ENCODE data around the gene C2CD4C. TPM values are rescaled to one million over a fixed set of nuclear protein-coding genes. Genes with fewer than 3 reads are reported as not detected.

Gene C2CD4C
- total and polyA plus RNA-seq, 2 experiments from 2014 or later = 2.1 to 12.5 TPM

- Histone ChIP-seq H3K4me2 (no peak overlapping the region), H3K4me1 (ENCODE audit: insufficient read depth) (no peaks in the 10 kb centered on the region), H3K4me3 (no peak overlapping the region), H3K27me3 (ENCODE audit: insufficient read depth) (no peaks in the 10 kb centered on the region), H2AFZ (no peak overlapping the region), H3K27ac (ENCODE audit: low read depth) (no peak overlapping the region), H3F3A (replicated peaks; ENCODE audit: low read depth) (peaks cover 6% of the 10 kb centered on the region), H3K9me2 (ENCODE audit: insufficient read depth) (0 out of 2 replicates have a peak, but pooled peaks cover 1% of the 10 kb centered on the region), H4K20me1 (replicated peaks; ENCODE audit: insufficient read depth) (no peaks in the 10 kb centered on the region), H3K79me2 (replicated peaks; ENCODE audit: insufficient read depth) (no peaks in the 10 kb centered on the region), H3K36me3 (ENCODE audit: insufficient read depth) (no peaks in the 10 kb centered on the region)
- no peak for TF ChIP-seq CREB1 (CRISPR knock-in tag; IDR thresholded peaks at IDR 0.05; ENCODE audit: low read depth)
- no peak for TF ChIP-seq JUNB (IDR thresholded peaks at IDR 0.05; ENCODE audit: unreplicated experiment)
- TF ChIP-seq CTCF (conservative IDR thresholded peaks at IDR 0.05; ENCODE audit: low read depth in 2 of 2) = no peak
- TF ChIP-seq EZH2phosphoT487 (IDR thresholded peaks at IDR 0.05; ENCODE audit: unreplicated experiment) = no peak
- no peak for TF ChIP-seq ZNF331 (CRISPR knock-in tag; IDR thresholded peaks at IDR 0.05; ENCODE audit: low read depth)
- no peak for TF ChIP-seq ETS1 (IDR thresholded peaks at IDR 0.05)
- Mint-ChIP-seq H3K27ac (peak overlapping the region; percentile 56; the same call in 1 of the 2 replicates), H3K9me3 (peaks cover 43% of the 10 kb centered on the region), H3K4me1 (no peaks in the 10 kb centered on the region), H3K36me3 (ENCODE audit: low read depth) (peaks cover 17% of the 10 kb centered on the region), H3K27me3 (ENCODE audit: insufficient read depth, low read depth, poor library complexity) (peaks cover 20% of the 10 kb centered on the region), H3K4me3 (no peak overlapping the region; the same call in 2 of the 3 replicates)
- DNase-seq (ENCODE audit: low spot score) = no peak
- ATAC-seq = no peak
Observed at GRCh38 chr19:397941-398706, 10.8 kb downstream of the C2CD4C start.

- H3K27ac ChIP-seq (ENCODE audit: low read depth) = no peak overlapping the region
- peaks cover 6% of the 10 kb centered on the region for H3F3A ChIP-seq (replicated peaks; ENCODE audit: low read depth)
- H3K27ac Mint-ChIP-seq = no peak overlapping the region
- H2AFZ ChIP-seq = no peak overlapping the region
- peaks cover 17% of the 10 kb centered on the region for H3K36me3 Mint-ChIP-seq (ENCODE audit: low read depth)
- no peaks in the 10 kb centered on the region for H3K79me2 ChIP-seq (replicated peaks; ENCODE audit: insufficient read depth)
- H3K4me1 ChIP-seq (ENCODE audit: insufficient read depth) = no peaks in the 10 kb centered on the region
- peaks cover 22% of the 10 kb centered on the region for H3K27me3 Mint-ChIP-seq (ENCODE audit: insufficient read depth, low read depth, poor library complexity)
- H3K9me2 ChIP-seq (ENCODE audit: insufficient read depth) = 0 out of 2 replicates have a peak, but pooled peaks cover 5% of the 10 kb centered on the region
- no peak overlapping the region for H3K4me3 ChIP-seq
- no peaks in the 10 kb centered on the region for H3K36me3 ChIP-seq (ENCODE audit: insufficient read depth)
- H3K4me2 ChIP-seq = no peak overlapping the region
- DNase-seq (ENCODE audit: low spot score) (no peak), ATAC-seq (no peak)
- H3K27me3 ChIP-seq (ENCODE audit: insufficient read depth) = no peaks in the 10 kb centered on the region
- no peak overlapping the region; the same call in 2 of the 3 replicates for H3K4me3 Mint-ChIP-seq
- H3K9me3 Mint-ChIP-seq = peaks cover 50% of the 10 kb centered on the region
- H4K20me1 ChIP-seq (replicated peaks; ENCODE audit: insufficient read depth) = no peaks in the 10 kb centered on the region
- H3K4me1 Mint-ChIP-seq = no peaks in the 10 kb centered on the region
- no peak for TF ChIP-seq ZNF331 (CRISPR knock-in tag; IDR thresholded peaks at IDR 0.05; ENCODE audit: low read depth)
- no peak for TF ChIP-seq EZH2 (IDR thresholded peaks at IDR 0.05; ENCODE audit: low read depth, unreplicated experiment)
- TF ChIP-seq CREB1 (CRISPR knock-in tag; IDR thresholded peaks at IDR 0.05; ENCODE audit: low read depth) = no peak
- TF ChIP-seq ZNF114 (CRISPR knock-in tag; IDR thresholded peaks at IDR 0.05) = no peak
- TF ChIP-seq CTCF (conservative IDR thresholded peaks at IDR 0.05; ENCODE audit: low read depth in 2 of 2) = no peak
- TF ChIP-seq STAT1 (IDR thresholded peaks at IDR 0.05; ENCODE audit: unreplicated experiment) = no peak
- TF ChIP-seq POLR2AphosphoS5 (IDR thresholded peaks at IDR 0.05; ENCODE audit: low read depth) = no peak
- TF ChIP-seq REST (IDR thresholded peaks at IDR 0.05; ENCODE audit: unreplicated experiment) = no peak
Observed at GRCh38 chr19:397321-397720, 11.6 kb downstream of the C2CD4C start.
